HG03175 (cell line): ENCODE results near the gene TNS4.

Source experiments
- ATAC-seq: cut with Tn5 transposase; IDR thresholded peaks from one replicate; pipeline ENCODE4 v1.9.1; 2021; ENCODE audit warnings: mild to moderate bottlenecking, moderate library complexity; ENCODE audit not compliant: unreplicated experiment

TNS4 gene

DNA sequence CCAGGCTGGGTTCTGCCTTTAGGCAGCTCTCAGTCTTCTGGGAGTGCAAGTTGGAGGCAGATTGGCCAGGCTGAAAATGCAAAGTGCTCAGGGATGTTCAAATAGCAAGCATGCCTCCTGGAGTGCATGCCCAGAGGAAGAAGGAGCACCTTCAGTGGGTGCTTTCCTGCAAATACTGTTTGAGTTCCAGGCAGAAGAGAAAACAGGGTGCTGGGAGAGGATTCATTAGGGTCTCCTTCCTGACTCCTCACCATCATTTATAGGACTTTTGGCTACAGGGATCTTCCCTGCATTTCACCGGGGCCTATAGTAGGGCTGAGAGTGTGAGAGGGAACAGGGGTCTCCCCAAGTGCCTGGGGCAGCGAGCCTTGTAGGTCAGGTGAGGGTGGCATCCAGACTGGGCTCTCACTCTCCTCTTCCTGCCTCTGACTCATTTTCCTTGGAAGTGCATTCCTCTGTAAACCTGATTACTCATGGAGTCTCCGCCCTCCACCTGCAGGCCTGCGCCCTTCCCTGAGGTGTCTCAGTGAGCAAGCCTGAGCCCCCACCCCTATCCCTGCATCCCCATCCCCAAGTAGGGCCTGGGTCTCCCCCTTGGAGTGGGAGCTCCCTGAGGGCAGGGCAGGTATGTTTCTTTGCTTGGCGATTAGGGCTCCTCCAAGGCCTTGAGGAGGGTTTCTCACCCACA is 17.1 kb upstream of the TNS4 start:
- no peak for ATAC-seq

DNA sequence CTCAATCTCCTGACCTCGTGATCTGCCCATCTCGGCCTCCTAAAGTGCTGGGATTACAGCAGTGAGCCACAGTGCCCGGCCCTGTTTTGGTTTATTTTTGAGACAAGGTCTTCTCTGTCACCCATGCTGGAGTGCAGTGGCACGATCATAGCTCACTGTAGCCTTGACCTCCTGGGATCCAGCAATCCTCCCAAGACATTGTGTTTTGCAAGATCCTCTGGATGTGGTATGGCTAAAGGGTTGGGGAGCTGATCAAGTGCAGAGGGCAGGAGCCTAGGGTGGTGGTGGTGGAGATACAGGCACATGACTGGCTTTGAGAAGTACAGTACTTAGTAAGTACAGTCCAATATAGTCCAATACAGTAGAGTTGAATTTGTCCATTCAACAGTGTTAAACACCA is 16.6 kb upstream of the TNS4 start:
- no peak for ATAC-seq

DNA sequence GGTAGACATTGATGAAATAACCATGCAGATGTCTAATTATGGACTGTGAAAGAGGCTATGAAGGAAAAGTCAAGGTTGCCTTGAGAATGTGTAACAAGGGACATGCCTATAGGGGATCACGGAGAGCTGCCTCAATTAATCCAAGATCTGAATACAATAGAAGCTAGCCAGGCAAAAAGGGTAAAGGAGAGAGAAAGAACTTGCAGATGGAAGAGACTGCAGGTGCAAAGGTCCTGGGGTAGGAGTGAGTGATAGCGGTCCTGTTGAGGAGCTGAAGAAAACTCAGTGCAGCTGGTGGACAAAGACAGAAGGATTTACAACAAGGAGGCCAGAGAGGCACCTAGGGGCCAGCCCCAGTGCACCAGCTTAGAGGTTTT is 15.9 kb upstream of the TNS4 start:
- ATAC-seq, result no peak

DNA sequence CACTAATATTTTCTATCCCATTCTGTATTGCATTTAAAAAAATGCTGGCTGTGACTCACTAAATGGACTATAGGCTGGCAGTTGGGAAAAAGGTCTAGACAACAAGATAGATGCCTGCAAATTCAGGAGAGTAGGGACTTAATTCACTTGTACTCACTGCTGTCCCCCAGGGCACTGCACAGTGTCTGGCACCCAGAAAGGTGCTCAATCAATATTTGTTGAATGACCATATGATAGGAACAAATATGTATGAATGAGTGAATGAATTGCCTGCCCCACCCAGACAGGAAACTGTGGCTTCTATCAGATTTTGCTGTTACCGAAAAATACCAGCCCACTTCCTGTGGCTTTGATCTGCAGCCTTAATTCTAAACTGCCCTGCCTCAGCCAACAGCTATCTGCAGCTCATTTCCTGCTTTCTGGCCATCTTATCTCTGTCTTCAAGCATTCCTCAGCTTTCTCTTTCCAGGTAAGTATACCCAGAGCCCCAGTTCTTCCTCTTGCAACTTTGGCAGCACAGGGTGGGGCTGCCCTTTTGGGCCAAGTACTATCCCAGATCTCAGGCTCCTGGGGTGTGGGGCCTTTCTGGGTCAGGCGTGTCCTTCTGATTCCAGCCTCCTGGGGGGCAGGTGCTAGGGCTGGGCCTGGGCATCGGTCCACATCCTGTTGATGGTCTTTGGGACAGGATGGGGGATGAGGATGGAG is 15.3 kb upstream of the TNS4 start:
- ATAC-seq, result peak; percentile 74

DNA sequence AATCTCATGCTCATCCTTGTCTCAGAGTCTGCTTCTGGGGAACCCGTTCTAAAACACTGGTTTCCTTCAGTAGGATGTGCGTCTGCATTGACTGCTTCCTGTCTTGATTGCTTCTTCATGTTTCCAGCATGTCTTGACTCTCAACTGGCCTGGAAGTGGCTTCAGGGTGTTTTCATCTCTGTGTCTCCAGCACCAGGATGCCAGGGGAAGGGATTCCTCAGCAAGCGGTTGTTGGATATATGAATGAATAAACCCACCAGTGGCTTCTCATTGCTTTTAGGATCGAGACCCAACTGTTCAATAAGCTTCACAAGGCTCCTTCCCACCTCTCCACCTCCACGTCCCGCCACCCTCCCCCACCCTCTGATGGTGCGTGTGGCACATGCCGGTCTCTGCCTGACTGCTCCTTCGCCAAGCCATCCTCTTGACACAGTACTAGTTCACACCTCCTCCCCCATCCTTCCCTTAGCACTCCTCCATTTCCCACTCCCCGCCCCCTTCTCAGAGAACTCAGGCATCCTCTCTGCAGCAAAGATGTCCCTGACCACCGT is 14.1 kb upstream of the TNS4 start:
- ATAC-seq, result no peak

- no peak for ATAC-seq
Observed at GRCh38 chr17:40515011-40515410, 13.6 kb upstream of the TNS4 start.

DNA sequence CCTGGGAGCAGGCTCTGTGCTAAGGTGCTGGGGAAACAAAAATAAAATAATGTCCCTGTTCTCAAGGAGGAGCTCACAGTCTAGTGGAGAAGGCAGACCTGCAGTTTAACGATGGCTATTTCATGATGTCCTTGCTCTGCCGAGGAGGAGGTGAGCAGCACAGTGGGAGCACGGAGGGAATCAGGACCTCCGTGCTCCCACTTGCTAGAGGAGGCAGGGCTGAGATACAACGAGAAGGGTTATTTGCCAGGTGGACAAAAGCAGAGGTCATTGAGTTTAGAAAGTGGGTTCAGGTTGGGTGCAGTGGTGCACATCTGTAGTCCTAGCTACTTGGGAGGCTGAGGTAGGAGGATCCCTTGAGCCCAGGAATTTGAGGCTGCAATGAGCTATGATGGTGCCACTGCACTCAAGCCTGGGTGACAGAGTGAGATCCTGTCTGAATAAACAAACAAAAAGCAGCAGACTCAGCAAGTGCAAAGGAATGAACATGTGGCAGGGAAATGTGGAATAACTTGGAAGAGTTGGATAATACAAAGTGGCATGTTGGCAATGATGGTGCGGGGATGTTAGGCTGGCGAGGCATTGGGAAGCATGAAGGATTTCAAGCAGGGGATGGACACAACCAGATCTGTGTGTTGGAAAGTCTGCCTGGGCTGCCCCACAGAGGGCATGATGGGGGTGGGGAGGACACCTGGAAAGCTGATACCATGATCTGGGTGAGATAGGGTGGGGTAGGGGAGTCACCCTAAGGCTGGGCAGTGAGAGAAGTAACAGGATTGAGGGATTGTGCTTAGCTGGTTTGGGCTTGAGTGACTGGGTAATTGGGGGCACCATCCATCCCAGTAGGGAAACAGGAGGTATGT is 12.8 kb upstream of the TNS4 start:
- ATAC-seq, result no peak

DNA sequence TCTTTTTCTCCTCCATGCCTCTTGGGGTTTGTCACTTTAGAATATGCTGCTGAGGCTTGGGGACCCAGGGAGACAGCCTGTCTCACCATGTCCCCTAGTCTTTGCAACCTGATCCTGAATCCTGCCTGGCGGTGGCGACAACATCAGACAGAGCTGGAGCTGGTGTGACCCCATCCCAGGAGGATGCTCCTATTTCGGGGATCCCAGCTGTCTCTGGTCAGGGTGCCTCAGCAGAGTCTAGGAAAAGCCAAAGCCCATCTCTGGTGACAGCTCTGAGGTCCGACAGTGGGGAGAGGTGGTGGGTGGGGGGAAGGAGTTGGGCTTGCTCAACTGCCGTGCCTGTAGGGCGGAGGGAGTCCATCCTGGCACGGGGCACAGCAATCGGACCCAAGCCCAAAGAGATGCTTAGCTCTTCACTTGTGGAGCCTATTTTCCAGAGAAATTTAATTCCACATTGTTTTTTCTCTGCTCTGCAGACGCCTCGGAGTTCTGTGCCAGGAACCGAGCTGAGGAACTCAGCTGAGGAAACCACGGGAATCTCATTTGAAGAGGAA is 10.3 kb upstream of the TNS4 start:
- ATAC-seq, result no peak

DNA sequence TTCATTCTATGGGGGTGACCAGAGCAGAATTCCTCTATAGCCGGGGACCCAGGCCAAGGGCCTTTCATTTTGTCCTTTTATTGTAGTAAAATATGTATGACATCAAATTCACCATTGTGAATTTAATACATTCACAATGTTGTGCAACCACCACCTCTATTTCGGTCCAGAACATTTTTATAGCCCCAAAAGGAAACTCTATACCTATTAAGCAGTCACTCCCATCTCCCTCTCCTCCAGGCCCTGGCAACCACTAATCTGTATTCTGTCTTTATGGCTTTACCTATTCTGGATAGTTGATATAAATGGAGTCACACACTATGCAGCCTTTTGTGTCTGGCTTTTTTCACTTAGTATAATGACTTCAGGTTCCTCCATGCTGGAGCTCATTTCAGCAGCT is 9.7 kb upstream of the TNS4 start:
- ATAC-seq, result no peak

DNA sequence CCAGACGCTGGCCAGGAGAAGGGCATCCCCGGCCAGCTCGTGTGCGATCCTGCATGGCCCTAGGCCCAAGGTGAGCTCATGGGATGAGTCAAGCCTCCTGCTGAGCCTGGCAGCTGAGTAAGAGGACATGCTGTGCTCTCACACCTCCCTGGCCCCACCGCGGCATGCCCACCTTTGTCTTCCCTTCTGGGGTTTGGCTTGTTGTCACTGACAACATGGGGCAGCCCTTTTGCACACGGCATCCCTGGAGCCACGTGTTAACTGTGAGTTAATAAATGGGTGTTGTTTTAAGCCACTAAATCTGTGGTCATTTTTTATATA is 8.9 kb upstream of the TNS4 start:
- no peak for ATAC-seq

GRCh38 chr17:40509626-40510327 is 8.4 kb upstream of the TNS4 start:
- no peak for ATAC-seq

DNA sequence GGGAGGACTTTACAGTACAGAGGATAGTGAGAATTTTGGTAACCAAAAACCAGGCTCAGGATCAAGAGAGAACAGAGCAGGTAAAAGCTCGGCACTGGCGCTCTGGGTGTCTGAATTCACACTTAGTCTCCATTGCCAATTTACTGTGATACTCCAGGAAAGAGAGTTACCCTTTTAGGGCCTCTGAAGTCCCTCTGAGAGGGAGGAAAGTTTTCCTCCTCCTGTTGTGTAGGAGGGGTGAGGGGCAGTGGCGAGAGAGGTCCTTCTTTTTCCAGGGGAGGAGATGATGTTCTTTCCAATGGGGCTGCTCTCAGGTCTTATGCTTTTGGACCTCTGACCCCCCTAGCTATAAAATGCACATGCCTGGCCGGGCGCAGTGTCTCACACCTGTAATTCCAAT is 5.4 kb upstream of the TNS4 start:
- no peak for ATAC-seq

DNA sequence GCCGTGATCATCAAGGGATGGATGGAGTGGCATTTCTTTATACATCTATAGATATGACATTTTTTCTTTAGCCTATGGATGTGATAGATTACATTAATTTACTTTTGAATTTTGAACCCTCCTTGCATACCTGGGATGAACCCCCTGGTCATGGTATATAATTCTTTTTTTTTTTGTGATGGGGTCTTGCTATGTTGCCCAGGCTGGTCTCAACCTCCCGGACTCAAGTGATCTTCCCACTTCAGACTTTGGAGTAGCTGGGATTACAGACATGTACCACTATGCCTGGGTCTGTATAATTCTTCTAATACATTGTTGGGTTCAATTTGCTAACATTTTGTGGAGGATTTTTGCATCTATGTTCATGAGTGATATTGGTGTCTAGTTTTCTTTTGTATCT is 1.7 kb upstream of the TNS4 start:
- no peak for ATAC-seq

DNA sequence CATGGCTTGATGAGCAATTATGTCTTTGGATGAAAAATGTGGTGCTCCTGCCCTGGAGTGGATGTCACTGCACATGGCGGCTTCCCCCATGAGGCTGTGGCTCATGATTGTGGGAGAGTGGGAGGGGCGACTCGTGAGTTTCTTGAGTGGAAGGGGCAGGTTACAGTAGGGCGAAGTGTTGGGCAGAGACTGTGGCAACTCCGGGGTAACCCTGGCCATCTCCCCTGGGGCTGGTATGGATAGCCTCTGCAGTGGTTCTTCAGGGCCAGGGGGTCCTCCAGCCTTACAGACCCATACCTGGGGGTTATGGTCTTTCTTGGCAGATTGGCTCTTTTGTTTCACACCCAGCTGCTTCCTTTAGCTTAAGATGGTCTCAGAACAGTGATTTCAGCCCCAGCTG is 1.3 kb upstream of the TNS4 start:
- ATAC-seq, result no peak

GRCh38 chr17:40500709-40501108 is 714 bp downstream of the TNS4 start:
- no peak for ATAC-seq

GRCh38 chr17:40500190-40500589 is 1.2 kb downstream of the TNS4 start:
- ATAC-seq, result no peak

GRCh38 chr17:40499551-40500189 is 1.8 kb downstream of the TNS4 start:
- no peak for ATAC-seq

GRCh38 chr17:40498281-40499084 is 2.9 kb downstream of the TNS4 start:
- no peak for ATAC-seq

DNA sequence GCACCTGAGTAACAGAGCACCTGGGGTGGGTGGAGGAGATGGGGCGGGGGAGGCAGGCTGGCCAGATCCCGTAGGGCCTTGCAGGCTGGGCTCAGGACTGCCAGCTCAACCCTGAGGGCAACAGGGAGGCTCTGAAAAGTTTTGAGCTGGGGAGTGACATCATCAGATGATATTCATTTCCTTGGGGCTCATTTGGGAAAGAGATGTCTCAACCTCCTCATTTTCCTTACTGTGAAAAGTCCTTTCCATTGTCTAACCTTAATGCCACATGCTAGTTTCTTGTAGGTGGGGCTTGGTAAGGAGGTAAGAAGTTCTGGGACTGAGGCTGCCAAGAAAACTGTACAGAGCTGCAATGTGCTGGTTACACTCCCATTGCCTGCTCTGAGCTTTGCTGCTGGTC is 3.7 kb downstream of the TNS4 start:
- no peak for ATAC-seq
